ENCODE results near the gene CCDC85B.
A peak's percentile ranks its signal among the peaks of the same experiment; 100 is the strongest.

The CCDC85B gene

DNA sequence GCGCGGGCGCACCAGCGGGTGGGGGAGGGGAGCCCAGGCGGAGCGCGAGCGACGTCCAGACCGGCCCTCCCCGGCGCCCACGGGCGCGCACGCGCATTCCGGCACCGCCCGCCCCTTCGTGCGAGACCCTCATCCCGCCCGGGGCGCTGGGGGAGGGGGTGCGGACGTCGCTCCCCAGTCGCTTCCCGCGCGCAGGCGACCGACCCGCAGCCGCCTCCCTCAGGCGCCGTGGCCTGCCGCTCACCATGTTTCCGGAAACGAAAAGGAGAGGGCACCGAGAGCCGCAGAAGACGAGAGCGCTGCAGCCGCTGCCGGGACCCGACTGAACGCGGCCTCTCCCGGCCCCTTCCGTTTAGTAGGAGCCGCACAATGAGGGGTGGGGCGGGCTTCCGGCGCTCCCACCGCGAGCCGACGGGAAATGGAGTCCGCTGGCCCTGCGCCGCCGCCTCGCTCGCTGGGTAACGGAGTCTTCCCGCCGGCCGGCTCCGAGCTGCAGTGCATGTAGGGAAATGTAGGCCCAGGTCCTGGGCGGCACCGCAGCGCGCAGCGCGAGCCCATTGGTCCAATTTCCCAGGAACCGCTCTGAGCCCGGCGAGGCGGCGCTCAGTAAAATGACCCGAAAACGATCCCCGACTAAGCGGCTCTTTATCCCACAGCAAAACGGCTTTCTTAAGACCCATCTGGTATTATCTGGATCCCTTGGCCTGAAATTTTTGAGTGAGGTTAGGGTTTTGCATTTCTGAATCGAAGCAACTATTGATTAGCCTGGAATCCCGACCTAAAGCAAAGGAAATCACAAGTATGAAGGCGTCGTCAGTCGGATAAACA lies 32.4 kb upstream of the CCDC85B start, which contains the start of gene CFL1:
TSS of gene CFL1 (minus strand) at position 328 of the 828 bp plus-strand sequence. CDS start at position 247, 81 bp downstream.
- peak; percentile 97 for DNase-seq

- no peak for DNase-seq
Observed at GRCh38 chr11:65858681-65859087, 31.8 kb upstream of the CCDC85B start.

- peak; percentile 90 for DNase-seq
Observed at GRCh38 chr11:65859095-65859811, 31.2 kb upstream of the CCDC85B start.

DNA sequence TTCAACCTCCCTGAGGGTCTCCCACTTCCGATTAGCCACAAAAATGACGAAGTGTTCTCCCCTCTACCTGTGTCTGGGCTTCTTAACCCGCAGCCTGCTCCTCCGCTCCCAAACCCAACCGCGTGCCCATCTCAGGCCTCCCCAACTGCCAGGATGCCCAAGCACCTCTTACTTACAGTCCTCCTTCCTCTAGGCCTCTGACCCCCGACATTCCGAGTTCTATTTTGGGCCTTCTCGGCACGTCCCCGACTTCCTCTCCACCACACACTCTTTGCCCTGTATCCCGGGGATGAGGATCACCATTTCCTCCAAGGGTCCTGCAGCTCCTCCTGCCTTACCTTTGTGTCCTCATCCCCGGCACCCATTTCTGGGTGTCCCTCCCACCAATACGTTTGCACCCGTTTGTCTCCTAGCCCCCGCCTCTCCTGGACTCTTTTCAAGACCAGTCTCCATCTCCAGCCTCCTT lies 30.6 kb upstream of the CCDC85B start:
- DNase-seq, result no peak

DNA sequence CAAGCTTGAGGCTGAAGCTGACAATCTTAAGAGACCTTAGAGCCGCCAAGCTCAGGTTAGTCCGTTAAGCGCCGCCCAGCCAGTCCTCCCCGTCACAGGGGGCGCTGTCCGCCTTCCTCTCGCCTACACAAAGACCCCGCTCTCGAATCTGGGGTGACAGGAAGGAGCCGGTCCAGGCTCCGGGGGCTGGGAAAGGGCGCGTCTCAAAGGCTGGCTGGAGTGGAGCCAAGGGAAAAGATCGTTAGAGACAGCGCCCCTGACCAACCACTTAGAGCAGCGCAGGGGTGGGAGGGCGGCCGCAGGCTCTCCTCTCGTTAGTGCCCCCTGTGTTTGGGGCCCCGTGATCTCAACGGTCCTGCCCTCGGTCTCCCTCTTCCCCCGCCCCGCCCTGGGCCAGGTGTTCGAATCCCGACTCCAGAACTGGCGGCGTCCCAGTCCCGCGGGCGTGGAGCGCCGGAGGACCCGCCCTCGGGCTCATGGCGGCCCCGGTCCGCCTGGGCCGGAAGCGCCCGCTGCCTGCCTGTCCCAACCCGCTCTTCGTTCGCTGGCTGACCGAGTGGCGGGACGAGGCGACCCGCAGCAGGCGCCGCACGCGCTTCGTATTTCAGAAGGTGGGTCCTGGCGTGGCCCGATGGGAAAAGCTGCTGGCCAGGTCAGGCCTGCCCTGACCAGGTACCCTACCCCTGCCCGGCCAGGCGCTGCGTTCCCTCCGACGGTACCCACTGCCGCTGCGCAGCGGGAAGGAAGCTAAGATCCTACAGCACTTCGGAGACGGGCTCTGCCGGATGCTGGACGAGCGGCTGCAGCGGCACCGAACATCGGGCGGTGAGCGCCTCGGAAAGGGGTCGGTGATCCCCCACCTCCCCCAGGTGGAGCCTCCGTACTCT lies 30.0 kb upstream of the CCDC85B start, which contains the start of gene MUS81:
TSS of gene MUS81 (plus strand) at position 156 of the 887 bp plus-strand sequence. CDS start at position 477, 321 bp downstream.
- peak; percentile 88 for DNase-seq

DNA sequence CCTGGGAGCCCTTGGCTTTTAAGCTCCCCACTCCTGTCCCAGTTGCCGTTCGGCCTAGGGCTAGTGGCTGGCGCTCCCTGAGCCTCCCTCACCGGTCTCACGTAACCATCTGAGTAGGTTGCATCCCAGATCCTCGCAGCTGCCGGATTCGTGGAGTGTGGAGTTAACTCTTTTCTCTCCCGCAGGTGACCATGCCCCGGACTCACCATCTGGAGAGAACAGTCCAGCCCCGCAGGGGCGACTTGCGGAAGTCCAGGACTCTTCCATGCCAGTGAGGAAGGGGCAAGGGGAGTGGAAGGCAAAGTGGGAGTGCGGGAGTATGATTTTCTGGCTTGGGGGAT lies 29.3 kb upstream of the CCDC85B start:
- no peak for DNase-seq

GRCh38 chr11:65861533-65862183 lies 28.8 kb upstream of the CCDC85B start:
- DNase-seq, result no peak

DNA sequence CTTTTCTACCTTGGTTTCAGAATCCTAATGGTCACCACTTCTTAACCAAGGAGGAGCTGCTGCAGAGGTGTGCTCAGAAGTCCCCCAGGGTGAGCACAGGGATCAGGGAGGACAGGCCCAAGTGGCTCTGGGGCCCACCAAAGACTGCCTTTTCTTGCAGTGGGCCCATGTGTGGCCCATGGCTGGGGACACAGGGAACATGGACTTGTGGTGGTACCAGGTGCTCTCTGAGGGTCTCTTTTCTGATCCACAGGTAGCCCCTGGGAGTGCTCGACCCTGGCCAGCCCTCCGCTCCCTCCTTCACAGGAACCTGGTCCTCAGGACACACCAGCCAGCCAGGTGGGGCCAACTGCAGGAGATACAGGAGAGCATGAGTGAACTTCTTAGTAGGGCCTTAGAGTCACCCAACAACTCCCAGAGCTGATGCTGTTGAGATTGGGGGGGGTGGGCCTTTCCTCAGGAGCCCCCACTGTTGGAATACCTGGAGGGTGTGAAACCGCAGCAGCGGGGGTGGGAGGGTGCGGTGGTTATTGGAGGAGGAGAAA lies 28.2 kb upstream of the CCDC85B start:
- no peak for DNase-seq

DNA sequence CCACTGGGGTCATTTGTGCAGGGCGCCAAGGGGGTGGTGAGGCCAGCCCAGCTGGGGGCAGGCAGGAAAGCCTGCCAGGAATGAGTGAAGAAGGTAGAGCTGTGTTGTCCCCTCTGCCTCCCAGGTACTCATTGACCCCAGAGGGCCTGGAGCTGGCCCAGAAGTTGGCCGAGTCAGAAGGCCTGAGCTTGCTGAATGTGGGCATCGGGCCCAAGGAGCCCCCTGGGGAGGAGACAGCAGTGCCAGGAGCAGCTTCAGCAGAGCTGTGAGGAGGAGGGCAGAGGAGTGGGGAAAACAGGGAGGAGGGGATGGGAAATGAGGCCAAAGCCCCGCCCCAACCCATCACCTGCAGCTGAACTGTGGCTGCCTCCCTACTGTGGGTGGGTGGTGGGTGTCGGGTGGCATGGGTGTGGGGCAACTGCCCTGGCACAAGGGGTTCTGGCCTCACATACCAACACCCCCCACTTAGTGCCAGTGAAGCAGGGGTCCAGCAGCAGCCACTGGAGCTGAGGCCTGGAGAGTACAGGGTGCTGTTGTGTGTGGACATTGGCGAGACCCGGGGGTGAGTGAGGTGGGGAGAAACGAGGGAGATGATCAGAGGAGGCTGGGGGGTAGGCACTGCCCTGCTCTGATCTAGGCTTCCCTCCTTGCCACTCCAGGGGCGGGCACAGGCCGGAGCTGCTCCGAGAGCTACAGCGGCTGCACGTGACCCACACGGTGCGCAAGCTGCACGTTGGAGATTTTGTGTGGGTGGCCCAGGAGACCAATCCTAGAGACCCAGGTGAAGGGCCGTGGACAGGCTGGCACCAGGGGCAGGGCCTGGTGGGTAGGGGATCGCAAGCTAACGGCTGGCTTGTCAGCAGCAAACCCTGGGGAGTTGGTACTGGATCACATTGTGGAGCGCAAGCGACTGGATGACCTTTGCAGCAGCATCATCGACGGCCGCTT lies 27.3 kb upstream of the CCDC85B start:
- DNase-seq, result no peak

GRCh38 chr11:65863889-65864705 lies 26.4 kb upstream of the CCDC85B start:
- DNase-seq, result no peak

DNA sequence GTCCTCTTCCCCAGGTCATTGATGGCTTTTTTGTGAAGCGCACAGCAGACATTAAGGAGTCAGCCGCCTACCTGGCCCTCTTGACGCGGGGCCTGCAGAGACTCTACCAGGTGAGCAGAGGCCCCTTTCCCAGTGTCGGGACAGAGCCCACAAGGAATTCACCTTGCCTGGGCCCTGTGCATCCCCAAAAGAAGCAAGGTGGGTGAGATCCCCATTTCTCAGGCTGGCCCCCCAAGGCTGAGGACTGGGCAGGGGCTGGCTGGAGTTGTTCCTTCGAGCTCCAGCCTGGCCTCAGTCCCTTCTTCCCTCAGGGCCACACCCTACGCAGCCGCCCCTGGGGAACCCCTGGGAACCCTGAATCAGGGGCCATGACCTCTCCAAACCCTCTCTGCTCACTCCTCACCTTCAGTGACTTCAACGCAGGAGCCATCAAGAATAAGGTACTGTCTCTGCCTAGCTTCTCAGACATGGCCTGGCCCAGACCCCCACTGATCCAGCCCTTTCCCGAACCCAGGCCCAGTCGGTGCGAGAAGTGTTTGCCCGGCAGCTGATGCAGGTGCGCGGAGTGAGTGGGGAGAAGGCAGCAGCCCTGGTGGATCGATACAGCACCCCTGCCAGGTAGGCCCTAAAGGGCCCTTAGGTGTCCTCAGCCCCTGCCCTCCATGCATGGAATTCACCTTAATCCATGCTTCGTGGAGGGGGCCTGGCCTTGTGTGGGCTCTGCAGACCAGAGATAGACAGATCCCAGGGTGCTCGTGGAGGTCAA lies 25.6 kb upstream of the CCDC85B start:
- DNase-seq, result no peak

GRCh38 chr11:65865550-65866172 lies 24.8 kb upstream of the CCDC85B start:
- DNase-seq, result no peak

DNA sequence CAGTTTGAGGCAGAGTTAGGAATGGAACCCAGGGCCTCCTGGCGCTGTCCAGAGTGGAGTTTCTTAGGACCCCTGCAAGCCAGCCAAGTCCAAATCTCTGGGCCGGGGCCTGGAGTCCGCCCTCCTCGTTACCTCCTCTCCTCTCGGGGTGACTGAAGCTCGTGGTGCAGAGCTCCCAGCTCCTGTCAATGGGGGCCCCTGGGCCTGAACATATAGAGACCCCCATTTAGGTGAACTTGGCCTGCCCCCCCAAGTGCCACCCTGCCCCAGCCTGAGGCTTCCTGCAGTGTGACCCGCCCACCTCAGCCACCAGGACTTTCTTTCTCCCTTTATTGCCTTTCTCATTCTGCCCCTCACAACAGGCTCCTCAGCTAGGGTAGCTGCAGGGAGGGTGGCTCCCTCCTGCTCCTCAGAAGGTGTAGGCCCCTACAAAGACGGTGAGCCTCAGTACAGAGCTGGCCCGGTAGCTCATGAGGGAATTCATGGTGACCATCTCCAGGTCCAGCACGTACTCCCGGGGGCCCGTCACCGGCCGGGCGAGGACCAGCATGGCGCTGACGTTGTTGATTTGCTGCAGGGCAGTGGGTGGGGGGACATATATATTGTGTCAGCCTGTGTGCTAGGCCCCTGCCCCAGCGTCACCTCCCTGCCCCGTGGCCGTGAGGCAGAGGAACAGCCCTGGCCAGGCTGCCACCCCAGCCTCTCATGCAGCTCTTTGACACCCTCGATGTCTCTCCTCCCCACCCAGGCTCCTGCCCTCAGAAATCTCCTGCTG lies 23.8 kb upstream of the CCDC85B start:
- DNase-seq, result no peak

- DNase-seq, result no peak
Observed at GRCh38 chr11:65867284-65868071, 23.0 kb upstream of the CCDC85B start.

- DNase-seq, result no peak
Observed at GRCh38 chr11:65868076-65868667, 22.3 kb upstream of the CCDC85B start.

DNA sequence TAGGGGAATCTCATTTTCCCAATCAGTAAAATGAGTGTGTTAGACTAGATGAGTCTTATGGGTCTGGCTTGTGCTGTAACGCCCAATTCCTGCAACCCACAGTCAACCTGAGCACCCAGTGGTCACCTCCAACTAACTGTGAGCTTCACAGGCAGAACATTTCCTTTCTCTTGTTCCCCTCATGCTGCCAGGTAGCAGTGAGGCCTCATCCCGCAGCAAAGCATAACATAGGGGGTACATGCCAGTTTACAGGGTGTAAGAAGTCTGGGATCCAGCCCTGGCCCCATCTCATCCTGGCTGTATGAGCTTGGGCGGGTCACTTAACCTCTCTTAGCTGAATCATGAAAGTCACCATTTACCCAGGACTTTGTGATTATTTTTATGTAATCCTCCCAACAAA lies 21.6 kb upstream of the CCDC85B start:
- no peak for DNase-seq

Data from T1000 (cell line).